NAMALWA (cell line): ENCODE results near the gene LUC7L.
"Not testable (repeated sequence)": the region's sequence is repeated elsewhere in the genome, so short reads cannot be mapped to it uniquely, and the experiment has no call there.

Experiments used
- DNase-seq: peaks from one replicate; pipeline ENCODE4 v3.0.0-alpha.2; 2015; ENCODE audit warnings: low spot score

The LUC7L gene

GRCh38 chr16:228852-229730 is at the start of gene LUC7L:
LUC7L (minus strand) TSS chr16:229449; CDS start chr16:229339, 110 bp downstream.
- DNase-seq, result peak; percentile 92

DNA sequence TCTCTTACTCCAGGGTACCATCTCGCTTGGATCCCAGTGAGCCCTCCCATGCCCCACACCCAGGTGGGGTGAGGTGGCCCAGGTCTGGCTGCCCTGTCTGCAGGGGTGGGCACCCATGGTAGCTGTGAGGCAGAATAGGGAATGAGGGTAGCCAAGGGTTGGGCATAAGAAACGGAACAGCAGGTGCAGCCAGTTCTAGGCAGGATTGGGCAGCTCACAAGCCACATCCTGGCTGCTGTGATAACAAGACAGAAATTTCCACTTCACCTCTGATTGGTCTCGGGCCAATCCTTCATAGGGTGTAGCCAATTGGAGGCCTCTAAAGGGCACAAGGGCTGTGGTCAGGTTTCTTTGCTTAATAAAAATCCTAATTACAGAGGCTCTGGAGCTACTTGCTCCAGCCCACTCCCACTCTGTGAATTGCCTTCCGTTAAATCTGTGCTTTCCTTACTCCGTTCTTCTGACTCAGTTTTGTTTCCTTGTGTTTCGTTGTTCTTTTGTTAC is 49.7 kb upstream of the LUC7L start:
- DNase-seq, result peak; percentile 58

GRCh38 chr16:276426-277077 is 47.3 kb upstream of the LUC7L start:
- no peak for DNase-seq

- DNase-seq, result no peak
These were observed 46.6 kb upstream of the LUC7L start, which contains the start of gene RGS11 for GRCh38 chr16:275786-276232. RGS11 (minus strand) TSS chr16:275944; CDS start chr16:275911, 33 bp downstream.

DNA sequence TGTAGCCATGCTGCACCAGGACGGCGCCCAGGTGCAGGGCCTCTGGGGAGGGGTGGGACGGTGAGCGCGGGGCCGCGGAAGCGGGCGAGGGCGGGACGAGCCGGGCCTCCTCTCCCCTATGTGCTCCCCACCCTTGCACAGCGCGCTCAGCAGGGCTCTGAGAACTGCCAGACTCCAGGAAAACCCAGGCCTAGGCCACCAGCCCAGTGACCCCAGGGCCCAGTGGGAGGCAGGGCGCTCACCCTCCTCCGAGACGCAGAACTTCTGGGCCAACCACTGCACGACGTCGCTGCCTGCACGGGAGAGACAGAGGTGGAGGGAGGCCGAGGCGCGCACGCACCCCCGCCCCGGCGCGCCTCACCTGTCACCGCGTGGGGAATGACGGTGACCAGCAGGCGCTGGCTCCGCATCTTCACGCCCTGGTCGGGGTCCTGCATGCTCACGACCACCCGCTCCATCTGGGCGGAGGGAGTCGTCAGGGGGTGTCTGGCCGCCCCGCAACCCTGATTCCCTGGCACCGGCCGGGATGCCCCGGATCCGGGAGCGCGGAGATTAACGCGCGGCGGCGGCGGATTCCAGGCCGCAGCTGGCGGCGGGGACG is 45.9 kb upstream of the LUC7L start:
- DNase-seq, result no peak

- DNase-seq, result no peak
These were observed 44.5 kb upstream of the LUC7L start for GRCh38 chr16:273547-274421.

DNA sequence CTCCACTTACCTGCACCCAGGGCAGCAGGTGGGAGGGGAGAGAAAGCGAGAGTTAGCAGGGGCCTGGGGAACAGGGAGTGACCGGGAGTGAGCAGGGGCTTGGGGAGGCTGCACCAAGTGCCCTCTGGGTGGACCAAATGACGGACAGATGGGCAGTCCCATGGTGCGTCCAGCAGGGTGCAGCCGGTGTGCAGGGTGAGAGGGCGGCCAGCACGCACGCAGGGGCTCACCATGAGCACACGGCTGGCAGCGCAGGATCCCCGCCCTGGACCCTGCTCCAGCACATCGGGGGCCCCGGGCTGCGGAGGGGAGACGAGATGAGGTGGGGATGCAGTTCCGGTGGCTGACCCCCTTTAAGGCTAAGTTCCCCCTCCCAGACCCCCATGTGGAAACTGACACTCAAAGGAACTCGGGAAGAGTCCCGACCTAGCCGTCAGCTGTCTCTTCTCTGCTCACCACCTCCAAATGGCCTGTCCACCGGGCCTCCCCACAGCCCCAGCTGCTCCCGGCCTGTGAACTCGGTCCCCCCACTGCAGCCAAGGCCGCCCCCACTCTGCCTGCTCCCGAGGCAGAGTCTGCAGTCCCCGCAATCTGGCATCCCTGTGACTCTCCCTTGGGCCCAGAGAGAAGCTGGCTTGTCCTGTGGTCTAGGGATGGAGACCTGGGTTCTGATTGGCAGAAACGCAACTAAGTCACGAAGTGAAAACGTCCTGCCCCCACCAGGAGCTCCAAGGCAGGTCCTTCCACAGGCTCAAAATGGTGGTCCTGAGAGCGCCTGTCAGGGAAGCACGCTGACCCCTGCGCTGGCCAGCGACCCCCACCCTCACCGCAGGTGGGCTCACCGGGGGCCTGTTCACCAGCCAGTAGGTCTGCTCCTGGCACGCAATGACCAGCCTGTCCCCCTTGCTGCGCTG is 43.6 kb upstream of the LUC7L start:
- no peak for DNase-seq

- DNase-seq, result no peak
These were observed 41.4 kb upstream of the LUC7L start for GRCh38 chr16:270381-271255.

DNA sequence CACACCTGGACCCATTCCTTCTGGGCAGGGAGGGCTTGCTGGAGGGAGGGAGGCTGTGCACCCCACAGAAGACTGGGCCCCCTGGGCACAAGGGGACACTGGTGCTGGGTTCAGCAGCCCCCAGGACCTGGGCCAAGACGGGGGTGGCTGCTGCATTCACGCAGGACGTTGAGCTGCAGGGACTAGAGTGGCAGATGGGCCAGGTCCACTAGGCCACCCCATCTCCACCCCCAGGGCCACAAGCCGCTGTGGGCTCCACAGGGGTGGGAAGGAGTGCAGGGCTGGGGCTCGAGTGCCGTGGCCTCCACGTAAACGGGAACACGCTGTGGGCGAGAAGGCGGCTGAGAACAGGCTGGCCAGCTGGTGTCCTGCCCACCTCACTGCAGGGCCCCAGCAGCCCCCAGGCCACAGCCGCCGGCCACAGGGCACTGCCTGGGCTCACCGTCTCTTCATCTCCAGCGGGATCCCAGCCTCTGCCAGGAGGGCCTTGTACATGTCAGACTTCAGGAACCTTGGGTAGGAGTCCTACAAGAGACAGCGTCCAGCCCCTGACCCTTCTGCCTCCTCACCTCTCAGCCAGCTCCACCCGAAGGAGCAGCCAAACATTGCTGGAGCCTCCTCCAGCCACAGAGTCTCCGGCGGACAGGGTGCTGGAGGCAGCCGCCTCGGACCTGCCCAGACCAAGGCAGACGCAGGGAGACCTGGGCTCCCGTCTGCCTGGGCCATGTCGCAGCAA is 40.0 kb upstream of the LUC7L start:
- DNase-seq, result no peak

DNA sequence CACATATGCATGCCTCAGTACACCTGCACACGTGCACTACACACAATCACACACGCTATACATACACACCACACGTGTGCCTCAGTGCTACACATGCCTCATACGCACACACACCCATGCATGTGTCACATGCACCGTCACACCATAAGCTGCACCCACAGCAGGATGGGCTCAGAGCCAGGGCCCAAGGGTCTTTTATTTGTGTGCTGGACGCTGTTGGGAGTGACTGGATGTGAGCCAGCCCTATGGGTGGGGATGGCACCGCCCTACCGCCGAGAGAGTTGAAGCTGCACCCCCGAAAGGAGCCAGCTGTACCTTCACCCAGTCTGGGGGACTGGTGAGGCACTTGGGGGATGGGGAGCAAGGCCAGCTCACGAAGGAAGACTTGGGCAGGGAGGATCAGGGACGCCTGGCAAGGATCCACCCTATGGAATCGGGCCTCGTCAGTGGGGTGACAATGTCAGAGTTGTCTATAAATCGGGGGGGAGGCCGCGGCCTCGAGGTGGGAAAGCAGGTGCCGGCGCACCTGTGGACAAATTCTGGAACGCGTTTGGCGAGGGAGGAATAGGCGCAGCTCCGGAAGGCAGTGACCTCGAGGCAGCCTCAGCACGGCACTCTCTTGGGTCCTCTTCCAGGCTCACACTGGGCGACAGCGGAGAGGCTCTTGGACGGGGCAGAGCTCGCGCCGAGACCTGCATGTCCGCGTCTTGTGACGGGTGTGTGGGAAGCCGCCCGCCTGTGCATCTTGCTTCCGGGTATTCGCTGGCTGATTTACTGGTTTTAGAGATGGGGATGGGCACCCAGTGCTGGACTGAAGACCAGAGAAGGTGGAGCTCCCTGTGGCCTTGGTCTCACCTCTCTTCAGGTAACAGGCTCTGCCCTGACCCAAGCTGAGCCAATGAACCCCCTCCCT is 39.1 kb upstream of the LUC7L start:
- DNase-seq, result no peak

GRCh38 chr16:267562-267961 is 38.3 kb upstream of the LUC7L start:
- not testable (repeated sequence) for DNase-seq

DNA sequence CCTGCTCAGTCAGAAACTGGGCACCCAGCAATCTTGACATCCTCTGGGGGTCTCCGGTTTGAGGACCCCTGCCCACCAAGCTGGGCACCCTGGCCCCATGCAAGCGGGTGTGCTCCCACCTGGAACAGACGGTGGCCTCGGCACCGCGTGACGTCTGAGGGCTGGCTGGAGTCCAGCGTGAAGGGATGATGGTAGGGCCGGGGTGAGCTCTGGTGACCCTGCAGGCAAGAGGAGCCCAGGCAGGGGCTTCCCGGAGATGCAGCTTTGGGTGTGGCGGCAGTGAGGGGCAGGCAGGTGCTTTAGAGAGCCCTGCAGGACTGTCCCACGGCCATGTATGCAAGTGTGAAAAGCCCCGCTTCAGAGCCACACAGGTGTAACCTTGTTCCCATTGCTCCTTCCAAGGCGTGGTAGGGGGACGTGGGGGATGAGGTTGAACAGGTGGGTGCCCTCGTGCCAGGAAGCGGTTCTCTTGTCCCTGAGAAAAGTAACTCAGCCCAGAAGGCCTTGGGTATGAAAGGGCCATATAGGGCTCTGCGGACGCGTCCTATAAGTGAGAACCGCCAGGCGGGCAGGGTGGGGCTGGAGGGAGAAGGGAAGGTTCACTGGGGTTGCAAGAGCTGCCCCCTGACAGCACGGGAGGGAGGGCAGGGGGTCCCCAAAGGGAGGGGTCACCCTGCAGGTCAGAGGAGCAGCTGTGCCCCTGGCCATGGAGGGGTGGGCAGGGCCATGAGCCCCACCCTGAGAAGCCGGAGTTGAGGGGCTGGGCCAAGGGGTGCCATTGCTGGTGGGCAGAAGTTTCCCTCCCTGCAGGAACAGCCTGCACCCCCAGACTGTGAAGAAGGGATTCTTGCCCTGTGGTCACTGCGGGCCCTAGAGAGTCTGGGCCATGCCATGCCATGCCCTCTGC is 37.3 kb upstream of the LUC7L start:
- DNase-seq, result no peak

- DNase-seq, result no peak
These were observed 36.5 kb upstream of the LUC7L start for GRCh38 chr16:265711-266110.

DNA sequence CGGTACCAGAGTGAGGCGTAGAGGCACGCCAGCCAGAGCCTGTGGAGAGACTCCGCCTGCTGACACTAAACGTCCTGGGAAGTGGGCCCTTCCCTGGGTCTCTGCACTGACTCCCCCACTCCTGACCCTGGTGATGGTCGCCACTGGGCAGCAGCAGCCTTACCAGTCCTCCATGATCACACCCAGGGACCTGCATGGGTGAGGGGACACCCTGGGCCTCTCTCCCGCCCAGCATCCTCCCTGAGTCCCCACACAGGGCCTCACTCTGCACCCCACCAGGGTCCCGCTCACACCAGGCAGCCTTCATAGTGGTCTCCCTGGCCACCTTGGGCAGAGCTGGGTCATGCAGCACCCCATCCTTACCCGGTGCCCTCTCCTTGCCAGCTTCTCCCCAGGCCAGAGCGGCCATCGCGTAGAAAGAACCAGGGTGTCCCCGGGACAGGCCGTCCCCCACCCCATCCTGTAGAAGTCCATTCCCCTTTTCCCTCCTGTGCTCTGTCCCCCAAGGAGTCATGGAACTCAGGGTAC is 35.8 kb upstream of the LUC7L start:
- no peak for DNase-seq

- DNase-seq, result no peak
These were observed 35.2 kb upstream of the LUC7L start for GRCh38 chr16:264440-264951.

- DNase-seq, result no peak
These were observed 34.7 kb upstream of the LUC7L start for GRCh38 chr16:263944-264343.
